Thyroid gland (tissue), 4 donors: ENCODE results near the gene DLX4. TPM values are rescaled to one million over a fixed set of nuclear protein-coding genes. Genes with fewer than 3 reads are reported as not detected.

ENCODE experiments used
- DNase-seq, 2 donors: peaks; one replicate each; pipeline ENCODE4 v3.0.0-alpha.2; 2019
- H3K27ac ChIP-seq, 3 donors: fragments of 200-600 bp; sonication (generic); 1 replicate in 2 of 3; 2 replicates in 1 of 3; pipeline ENCODE4 v1.5.1; 2016 to 2019; ENCODE audit warnings: mild to moderate bottlenecking in 1 of 3, moderate library complexity in 1 of 3
- H3K27me3 ChIP-seq: fragments of 200-600 bp; sonication (generic); one replicate; pipeline ENCODE4 v1.5.1; 2019
- H3K36me3 ChIP-seq, 2 donors: fragments of 200-600 bp; sonication (generic); one replicate each; pipeline ENCODE4 v1.5.1; 2016 to 2019
- H3K4me1 ChIP-seq, 2 donors: fragments of 200-600 bp; sonication (generic); one replicate each; pipeline ENCODE4 v1.5.1; 2017 to 2019
- H3K4me3 ChIP-seq, 3 donors: fragments of 200-600 bp; sonication (generic); replicated peaks in 1 of 3; 1 replicate in 2 of 3; 2 replicates in 1 of 3; pipeline ENCODE4 v1.5.1; 2016; ENCODE audit warnings: mild to moderate bottlenecking in 1 of 3
- H3K9me3 ChIP-seq: fragments of 200-600 bp; sonication (generic); one replicate; pipeline ENCODE4 v1.5.1; 2017
- CTCF ChIP-seq, 6 experiments: fragments of 200-600 bp in 3 of 6; fragments of 450-650 bp in 3 of 6; sonication (generic) in 3 of 6; IDR thresholded peaks; one replicate each; pipeline ENCODE4 v1.5.1; 2016 to 2019; ENCODE audit warnings: antibody characterized with exemption in 6 of 6, mild to moderate bottlenecking in 2 of 6, inconsistent platforms in 1 of 6, moderate library complexity in 1 of 6
- POLR2A ChIP-seq, 2 donors: fragments of 450-650 bp; IDR thresholded peaks; one replicate each; pipeline ENCODE4 v1.6.1; 2017; ENCODE audit warnings: antibody characterized with exemption in 2 of 2, mild to moderate bottlenecking in 2 of 2, moderate library complexity in 1 of 2
- WGBS, 2 donors: methylation state at CpG; one replicate each; pipeline ENCODE4 v1.1.5; 2017; 5-methylcytosine and 5-hydroxymethylcytosine counted together
- intact Hi-C: fragments of 100-400 bp; cut with DNase I; formaldehyde crosslinking; loops from one replicate; pipeline ENCODE4 v1.15.1; 2023
- total RNA-seq, 4 donors: library from RNA; depleted of rRNA; stranded (reverse); fragments of >200 nt; gene quantifications; one replicate each; pipeline ENCODE4 v1.2.3, GENCODE V29; 2016

The DLX4 gene
- total RNA-seq, 4 donors from 2014 or later: 0.56 to 1.2 TPM; not detected in 2

DNA sequence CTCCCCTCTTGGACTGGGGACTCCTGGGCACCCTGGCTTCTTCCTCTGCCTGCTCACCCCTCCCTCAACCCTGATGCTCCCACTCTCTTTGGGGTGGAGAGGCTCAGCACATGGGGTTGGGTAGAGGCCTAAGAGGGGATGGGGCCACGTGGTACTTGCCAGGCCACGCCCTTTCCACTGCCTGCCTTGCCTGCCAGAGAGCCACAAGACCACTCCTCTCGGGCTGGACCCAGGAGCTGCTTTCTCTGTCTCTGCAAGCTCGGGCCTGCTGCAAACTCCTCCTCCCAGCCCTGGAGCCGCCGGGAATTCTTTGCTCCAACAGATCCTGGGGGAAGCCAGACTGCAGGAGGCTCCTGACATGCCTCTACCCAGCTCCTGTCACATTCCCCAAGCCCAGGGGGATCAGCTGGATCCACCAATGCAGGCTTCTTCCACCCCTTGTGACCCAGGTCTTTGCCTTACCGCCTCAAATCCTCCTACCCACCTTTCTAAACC is 11.8 kb downstream of the DLX4 start:
- Histone ChIP-seq H3K36me3 (no peaks in the 10 kb centered on the region), H3K27me3 (no peaks in the 10 kb centered on the region), H3K4me1 (no peaks in the 10 kb centered on the region), H3K4me3 (no peak overlapping the region), H3K27ac (no peak overlapping the region), H3K9me3 (no peaks in the 10 kb centered on the region)
- 33 to 44% methylated on average over 2 to 6 of the region's 7 CpGs for WGBS, 2 donors
- DNase-seq: no peak
- intact Hi-C loops: no loop called here
- no peak for TF ChIP-seq CTCF (IDR thresholded peaks at IDR 0.05)
- TF ChIP-seq POLR2A (IDR thresholded peaks at IDR 0.05): no peak

GRCh38 chr17:49984283-49984682 is 15.3 kb downstream of the DLX4 start:
- Histone ChIP-seq H3K4me1 (peaks cover 6 to 9% of the 10 kb centered on the region in 2 donors), H3K4me3 (no peak overlapping the region), H3K27ac (no peak overlapping the region), H3K27me3 (no peaks in the 10 kb centered on the region), H3K36me3 (no peaks in the 10 kb centered on the region), H3K9me3 (no peaks in the 10 kb centered on the region)
- intact Hi-C loops: no loop called here
- DNase-seq: no peak
- TF ChIP-seq CTCF (IDR thresholded peaks at IDR 0.05) (no peak), POLR2A (IDR thresholded peaks at IDR 0.05) (no peak)
- 74 to 87% methylated on average over 3 of the region's 3 CpGs for WGBS, 2 donors

- H3K4me3 ChIP-seq: no peak overlapping the region
- intact Hi-C loops: no loop called here
- no peak for DNase-seq
- no peaks in the 10 kb centered on the region for H3K27me3 ChIP-seq
- peaks cover 6 to 9% of the 10 kb centered on the region in 2 donors for H3K4me1 ChIP-seq
- H3K36me3 ChIP-seq: no peaks in the 10 kb centered on the region
- WGBS, 2 donors: 50 to 67% methylated on average over 1 to 2 of the region's 2 CpGs
- TF ChIP-seq CTCF (IDR thresholded peaks at IDR 0.05) (no peak), POLR2A (IDR thresholded peaks at IDR 0.05) (no peak)
- H3K27ac ChIP-seq: no peak overlapping the region
- no peaks in the 10 kb centered on the region for H3K9me3 ChIP-seq
Observed at GRCh38 chr17:49984776-49985175, 15.8 kb downstream of the DLX4 start.

GRCh38 chr17:49985310-49985990 is 16.5 kb downstream of the DLX4 start:
- no peak for TF ChIP-seq CTCF (IDR thresholded peaks at IDR 0.05)
- no peak overlapping the region for H3K4me3 ChIP-seq
- intact Hi-C loops: no loop called here
- H3K4me1 ChIP-seq: peaks cover 6 to 9% of the 10 kb centered on the region in 2 donors
- 71 to 78% methylated on average over 3 of the region's 3 CpGs for WGBS, 2 donors
- H3K9me3 ChIP-seq: no peaks in the 10 kb centered on the region
- no peak overlapping the region for H3K27ac ChIP-seq
- no peaks in the 10 kb centered on the region for H3K36me3 ChIP-seq
- no peak for DNase-seq
- no peaks in the 10 kb centered on the region for H3K27me3 ChIP-seq

DNA sequence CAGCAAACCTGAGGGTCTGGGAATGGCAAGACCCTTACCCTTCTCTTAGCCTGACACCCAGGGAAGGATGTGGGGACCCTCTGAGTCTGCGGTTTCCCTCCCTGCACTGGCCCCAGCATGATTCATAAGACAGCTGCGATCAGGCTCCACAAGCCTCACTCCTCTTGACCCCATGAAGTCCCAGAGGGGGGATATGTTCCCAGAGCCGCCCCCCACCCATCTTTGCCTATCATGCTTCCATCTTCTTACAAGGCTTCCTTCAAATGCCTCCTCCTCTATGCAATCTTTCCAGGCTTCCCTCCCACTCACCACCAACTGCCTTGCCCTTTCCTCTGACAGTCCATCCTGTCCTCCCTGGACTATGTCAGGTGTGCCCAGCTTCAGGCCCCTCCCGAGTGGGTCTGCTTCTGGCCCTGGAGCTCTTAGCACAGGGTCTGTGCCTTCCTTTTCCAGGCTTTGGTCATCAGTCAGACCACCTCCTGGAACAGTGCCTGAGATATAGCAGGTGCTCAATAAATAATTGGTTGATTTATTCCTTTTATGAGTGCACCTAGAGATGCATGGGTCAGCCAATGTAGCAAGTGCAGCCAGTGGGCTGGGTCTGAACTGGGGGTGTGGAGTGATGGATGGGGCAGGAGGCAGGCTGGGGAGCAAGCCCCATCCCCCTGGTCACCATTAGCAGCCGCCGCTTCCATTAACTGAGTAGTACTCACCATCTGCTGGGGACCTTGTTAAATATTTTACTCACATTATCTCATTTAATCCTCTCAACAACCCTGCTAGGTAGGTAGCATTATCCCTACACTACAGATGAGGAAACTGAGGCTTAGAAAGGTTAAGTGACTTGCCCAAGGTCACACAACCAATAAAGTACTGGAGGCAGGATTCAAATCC is 17.7 kb downstream of the DLX4 start:
- H3K4me1 ChIP-seq: peaks cover 6 to 9% of the 10 kb centered on the region in 2 donors
- no peak for TF ChIP-seq POLR2A (IDR thresholded peaks at IDR 0.05)
- TF ChIP-seq CTCF (IDR thresholded peaks at IDR 0.05): no peak
- intact Hi-C loops: no loop called here
- H3K9me3 ChIP-seq: no peaks in the 10 kb centered on the region
- no peak for DNase-seq
- H3K27ac ChIP-seq: no peak overlapping the region
- no peaks in the 10 kb centered on the region for H3K27me3 ChIP-seq
- no peaks in the 10 kb centered on the region for H3K36me3 ChIP-seq
- no peak overlapping the region for H3K4me3 ChIP-seq
- WGBS, 2 donors: 72 to 76% methylated on average over 6 of the region's 6 CpGs
